HG03575 (cell line): ENCODE results near the gene HIPK3.
A peak's percentile ranks its signal among the peaks of the same experiment; 100 is the strongest.
"Not testable (repeated sequence)": the region's sequence is repeated elsewhere in the genome, so short reads cannot be mapped to it uniquely, and the experiment has no call there.

Source experiments
- ATAC-seq: cut with Tn5 transposase; IDR thresholded peaks from one replicate; pipeline ENCODE4 v1.9.1; 2021; ENCODE audit not compliant: unreplicated experiment, insufficient number of reproducible peaks, low FRiP score; ENCODE audit errors: extremely low read depth

Gene HIPK3

GRCh38 chr11:33333816-33334215, 76.6 kb downstream of the HIPK3 start:
- ATAC-seq = no peak

DNA sequence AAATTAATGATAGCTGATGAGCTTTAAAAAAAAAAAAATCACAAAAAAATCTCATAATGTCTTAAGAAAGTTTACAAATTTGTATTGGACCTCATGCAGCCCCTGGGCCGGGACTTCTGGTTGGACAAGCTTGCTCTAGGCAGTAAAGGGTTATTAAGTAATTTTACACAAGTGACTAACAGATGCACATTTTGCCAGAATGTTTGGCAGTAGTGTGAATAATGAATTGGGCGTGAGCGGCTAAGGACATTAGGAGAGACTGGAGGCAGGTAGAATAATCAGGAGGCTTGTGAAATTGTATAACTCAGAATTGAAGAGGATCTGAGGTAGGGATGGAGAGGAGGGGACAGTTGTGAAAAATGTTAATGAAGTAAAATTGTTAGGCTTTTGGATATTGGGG, 77.4 kb downstream of the HIPK3 start:
- no peak for ATAC-seq

GRCh38 chr11:33339247-33339646, 82.1 kb downstream of the HIPK3 start:
- no peak for ATAC-seq

DNA sequence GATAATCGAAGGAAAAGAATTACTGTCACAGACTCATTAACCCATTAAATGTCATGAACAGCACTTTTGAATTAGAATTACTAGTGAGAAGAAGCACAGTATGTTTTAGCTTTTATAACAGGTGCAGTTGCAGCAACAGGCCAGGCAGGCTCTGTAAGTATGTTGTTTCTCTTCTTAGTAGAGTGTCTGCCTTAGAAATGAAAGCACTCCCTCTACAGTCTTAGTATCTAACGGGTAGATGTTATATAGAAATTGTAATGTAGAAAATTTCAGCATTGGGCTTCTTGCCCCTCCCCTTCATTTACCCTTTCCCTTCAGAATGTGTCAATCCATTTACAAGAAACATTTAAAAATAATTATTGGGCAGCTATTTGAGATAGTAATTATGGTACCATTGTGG, 87.4 kb downstream of the HIPK3 start:
- no peak for ATAC-seq

DNA sequence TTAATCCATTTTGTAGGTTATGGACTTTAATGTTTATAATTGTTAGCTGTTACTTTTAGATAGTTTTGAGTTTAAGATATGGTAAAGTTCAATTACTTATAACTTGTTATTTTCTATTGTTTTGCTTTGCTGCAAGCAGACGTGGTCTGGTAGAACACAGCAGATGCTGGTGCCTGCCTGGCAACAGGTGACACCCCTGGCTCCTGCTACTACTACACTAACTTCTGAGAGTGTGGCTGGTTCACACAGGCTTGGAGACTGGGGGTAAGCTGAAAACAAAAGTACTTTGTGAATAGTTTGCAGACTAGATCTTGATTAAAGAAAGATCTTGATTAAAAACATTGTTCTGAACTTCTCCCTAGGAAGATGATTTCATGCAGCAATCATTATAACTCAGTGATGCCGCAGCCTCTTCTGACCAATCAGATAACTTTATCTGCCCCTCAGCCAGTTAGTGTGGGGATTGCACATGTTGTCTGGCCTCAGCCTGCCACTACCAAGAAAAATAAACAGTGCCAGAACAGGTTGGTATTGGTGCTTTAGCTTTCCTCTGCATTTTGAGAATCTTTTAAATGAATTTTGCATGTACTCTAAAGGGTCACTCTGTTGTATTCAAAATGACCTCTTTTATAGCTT, 90.4 kb downstream of the HIPK3 start:
- ATAC-seq = peak; percentile 67

DNA sequence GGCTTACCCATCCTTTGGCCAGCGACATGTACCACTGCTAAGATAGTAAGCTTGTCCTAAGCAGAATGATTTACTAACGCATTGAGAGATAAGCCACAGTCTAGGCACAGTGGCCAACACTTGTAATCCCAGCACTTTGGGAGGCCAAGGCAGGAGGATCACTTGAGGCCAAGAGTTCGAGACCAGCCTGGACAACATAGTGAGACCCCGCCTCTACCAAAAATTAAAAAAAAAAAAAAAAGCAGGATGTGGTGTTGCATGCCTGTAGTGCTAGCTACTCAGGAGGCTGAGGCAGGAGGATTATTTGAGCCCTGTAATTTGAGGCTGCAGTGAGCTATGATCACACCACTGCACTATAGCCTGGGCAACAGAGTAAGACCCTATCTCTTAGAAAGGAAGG, 93.1 kb downstream of the HIPK3 start:
- no peak for ATAC-seq

GRCh38 chr11:33358150-33358831, 101.1 kb downstream of the HIPK3 start:
- no peak for ATAC-seq

- no peak for ATAC-seq
These were observed 103.5 kb downstream of the HIPK3 start for GRCh38 chr11:33360642-33361041.

DNA sequence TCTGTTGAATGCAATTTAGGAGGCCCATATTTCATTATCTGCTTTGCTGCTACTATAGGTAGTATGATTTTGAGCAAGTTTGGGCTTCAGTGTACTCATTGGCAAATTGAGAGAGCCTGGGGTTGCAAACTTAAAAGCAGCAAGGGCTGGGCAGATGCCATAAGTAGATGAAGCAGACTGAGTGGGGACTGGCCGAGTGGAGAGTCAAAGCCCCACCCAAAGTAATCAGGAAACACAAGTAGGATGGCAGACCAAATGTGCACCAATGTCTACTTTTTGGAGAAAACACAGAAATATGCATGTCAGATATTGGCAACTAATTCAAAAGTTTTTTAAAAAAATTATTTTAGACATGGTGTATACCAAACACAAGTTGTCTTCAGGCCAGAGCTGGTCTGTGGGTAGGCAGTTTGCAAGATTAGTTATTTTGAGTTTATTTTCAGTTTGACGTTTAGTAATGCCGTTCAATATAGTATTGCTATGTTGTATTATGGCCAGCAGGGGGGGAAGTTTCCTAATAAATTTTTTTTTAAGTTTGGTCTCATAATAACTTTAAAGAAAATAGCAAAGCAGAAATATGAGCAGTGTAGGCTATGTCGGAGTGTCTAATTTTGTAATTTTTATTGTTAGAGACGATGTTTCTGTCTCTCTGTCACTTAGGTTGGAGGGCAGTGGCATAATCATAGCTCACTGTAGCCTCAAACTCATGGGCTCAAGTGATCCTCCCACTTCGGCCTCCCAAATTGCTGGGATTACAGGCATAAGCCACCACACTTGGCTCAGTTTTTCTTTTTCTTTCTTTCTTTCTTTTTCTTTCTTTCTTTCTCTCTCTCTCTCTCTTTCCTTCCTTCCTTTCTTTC, 105.1 kb downstream of the HIPK3 start:
- ATAC-seq = no peak

DNA sequence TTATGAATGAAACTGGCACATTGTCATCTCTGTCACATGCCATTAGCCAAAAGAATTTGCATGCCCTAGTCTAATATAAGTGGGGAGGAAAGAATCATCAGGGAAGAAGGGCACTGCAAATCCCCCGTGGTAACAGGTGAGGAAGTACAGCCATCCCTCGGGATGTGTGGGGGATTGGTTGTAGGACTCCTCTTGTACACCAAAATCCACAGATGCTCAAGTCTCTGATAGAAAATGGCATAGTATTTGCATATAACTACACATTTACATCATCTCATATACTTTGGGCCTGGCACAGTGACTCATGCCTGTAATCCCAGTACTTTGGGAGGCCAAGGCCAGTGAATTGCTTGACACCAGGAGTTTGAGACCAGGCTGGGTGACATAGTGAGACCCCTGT, 109.7 kb downstream of the HIPK3 start:
- no peak for ATAC-seq

- not testable (repeated sequence) for ATAC-seq
These were observed 111.3 kb downstream of the HIPK3 start for GRCh38 chr11:33368475-33368874.

- ATAC-seq = no peak
These were observed 111.8 kb downstream of the HIPK3 start for GRCh38 chr11:33368931-33369330.

DNA sequence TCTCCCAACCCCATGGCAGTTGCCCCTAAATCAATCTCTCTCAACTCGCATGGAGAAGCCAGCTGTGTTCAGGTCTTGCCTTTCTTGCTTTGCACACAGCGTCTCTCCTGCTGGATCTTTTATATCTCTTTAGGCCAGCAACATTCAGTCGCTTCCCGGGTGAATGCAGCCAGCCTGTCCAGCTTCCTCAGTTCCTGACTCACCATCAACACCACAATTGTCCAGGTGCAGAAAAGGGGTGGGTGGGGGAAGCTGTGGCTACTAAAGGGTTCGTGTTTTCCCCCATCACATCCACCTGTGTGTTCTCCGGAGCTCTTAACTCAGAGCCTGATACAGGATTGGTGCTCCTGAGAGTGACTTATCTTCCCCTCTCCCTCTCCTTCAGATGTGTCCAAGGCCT, 116.5 kb downstream of the HIPK3 start:
- no peak for ATAC-seq

- ATAC-seq = no peak
These were observed 118.1 kb downstream of the HIPK3 start for GRCh38 chr11:33375236-33375635.

- no peak for ATAC-seq
These were observed 118.6 kb downstream of the HIPK3 start, which contains the start of gene KIAA1549L for GRCh38 chr11:33375688-33376311. Gene KIAA1549L, plus strand, starts transcription at chr11:33376108.

DNA sequence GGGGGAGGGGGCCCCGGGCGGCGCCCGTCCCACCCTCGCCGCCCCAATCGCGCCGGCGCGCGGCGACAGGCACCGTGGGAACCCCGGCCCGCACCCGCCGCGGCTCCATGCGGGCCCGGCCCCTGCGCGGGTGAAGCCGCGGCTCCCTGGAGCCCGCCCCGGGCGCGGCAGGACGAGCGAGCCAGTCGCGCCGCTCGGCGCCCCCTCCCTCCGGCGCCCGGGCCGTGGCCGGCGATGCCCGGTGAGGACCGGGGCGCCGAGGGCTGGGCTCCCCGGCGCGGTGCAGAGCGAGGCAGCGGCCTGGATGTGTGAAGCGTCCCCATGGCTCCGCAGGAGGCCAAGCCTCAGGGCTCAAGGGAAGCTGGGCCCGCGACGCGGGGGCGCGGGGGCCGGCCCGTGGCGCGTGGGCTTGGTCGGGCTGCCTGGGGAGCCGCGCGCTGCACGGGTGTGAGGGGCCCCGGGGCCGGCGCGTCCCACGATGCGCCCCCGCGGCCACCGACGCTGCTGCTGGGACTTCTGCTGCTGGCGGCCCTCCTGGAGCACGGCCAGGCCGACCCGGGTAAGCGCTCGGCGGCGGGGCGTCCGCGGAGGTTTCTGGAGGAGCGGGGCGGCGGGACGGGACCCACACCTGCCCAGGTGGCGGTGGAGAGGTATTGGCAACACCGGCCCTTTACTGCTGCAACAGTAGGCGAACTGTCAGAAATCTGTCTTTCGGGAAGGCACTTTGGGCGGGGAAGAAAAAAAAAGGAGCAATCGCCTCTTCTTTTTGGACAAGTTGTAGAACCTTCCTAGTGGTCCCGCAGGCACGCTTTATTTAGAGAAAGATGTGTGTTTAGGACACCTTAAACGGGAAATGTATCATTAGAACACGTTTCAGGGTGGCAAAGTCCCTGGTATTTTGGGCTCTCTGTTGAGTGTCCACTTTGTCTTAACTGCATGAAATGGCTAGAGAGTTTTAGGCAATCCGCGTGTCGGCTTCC, 119.4 kb downstream of the HIPK3 start:
- ATAC-seq = no peak

DNA sequence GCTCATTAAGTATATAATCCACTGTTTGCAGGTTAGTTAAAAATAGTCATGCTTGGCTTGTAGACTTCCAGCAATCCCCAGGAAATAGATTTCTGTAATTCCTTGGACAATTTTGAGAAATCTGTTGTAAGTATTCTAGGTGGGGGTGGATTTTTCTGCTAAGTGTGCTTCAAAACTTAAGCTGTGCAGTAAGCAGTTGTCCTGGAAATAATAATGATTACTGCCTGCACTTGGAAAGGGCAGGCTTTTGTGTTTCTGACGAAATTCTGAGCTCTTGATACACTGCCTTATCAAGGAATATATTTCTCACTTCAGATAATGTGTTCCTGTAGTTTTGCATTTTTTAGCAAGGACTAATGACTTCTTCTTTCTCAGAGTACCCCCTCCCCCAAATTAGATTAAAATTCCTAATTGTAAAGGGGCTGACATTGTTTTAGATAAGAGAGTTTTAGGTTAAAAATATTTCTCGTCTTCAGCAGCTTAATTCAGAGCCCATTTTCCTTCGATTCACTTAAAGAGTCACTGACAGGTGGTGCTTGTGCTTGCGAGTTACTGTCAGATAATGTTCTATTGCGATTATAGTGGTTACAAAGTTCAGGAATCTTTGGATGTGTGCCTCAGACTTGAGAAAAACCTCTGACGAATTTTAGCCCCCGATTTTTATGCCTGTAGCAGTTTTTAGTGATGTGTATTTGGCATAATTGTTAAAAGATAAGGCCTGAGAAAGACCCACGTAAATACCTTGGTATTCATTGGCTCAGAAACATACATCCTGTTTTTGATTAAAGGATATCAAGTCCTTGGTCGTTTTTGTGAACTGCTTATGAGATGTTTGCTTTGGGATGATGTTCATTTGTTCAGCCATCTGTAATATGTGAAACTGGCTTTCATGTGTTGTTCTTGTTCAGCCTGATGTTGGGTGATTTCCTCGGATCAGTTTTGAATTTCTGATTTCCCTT, 120.5 kb downstream of the HIPK3 start:
- ATAC-seq = no peak
